ENCODE results near the gene PTPRT.

GRCh38 chr20:42214074-42214473 lies 975.6 kb downstream of the PTPRT start:
- TF ChIP-seq NFIC (IDR thresholded peaks at IDR 0.05) (no peak), EP300 (IDR thresholded peaks at IDR 0.05; ENCODE audit: borderline replicate concordance) (no peak), MAX (IDR thresholded peaks at IDR 0.05) (no peak), TAF1 (IDR thresholded peaks at IDR 0.05; ENCODE audit: low read depth) (no peak), YY1 (IDR thresholded peaks at IDR 0.05; ENCODE audit: low read depth) (no peak), RAD21 (IDR thresholded peaks at IDR 0.05; ENCODE audit: low read depth) (no peak), CEBPB (IDR thresholded peaks at IDR 0.05) (no peak), REST (IDR thresholded peaks at IDR 0.05; ENCODE audit: low read depth) (no peak), EGR1 (IDR thresholded peaks at IDR 0.05) (no peak), CREB1 (IDR thresholded peaks at IDR 0.05; ENCODE audit: low read depth) (no peak), TEAD4 (IDR thresholded peaks at IDR 0.05) (no peak), USF1 (IDR thresholded peaks at IDR 0.05) (no peak)

Data from Ishikawa (cell line).